HepG2 (cell line): Measurements from ENCODE around the gene CFTR. TPM values are rescaled to one million over a fixed set of nuclear protein-coding genes. Genes with fewer than 3 reads are reported as not detected.

Experiments
- ATAC-seq: fragments of 200-7000 bp; cut with Tn5 transposase; 3 replicates; pipeline ENCODE4 v1.9.1; 2020; ENCODE audit warnings: mild to moderate bottlenecking, moderate library complexity
- BruUV-seq: library from RNA; stranded (reverse); fragments of 400-500 nt; replicated peaks from 2 replicates; lab custom pipeline; 2021; lab: Mats Ljungman, UMichigan
- CTCF ChIA-PET: fragments of 300-600 bp; formaldehyde crosslinking; extraction: SDS; loops from one replicate; lab custom pipeline; 2021; ENCODE audit warnings: low total read pairs, inconsistent platforms, low intra/inter-chr PET ratio; lab: Yijun Ruan, JAX
- POLR2A ChIA-PET: fragments of 350-600 bp; sonication (Branson Sonifier 250); formaldehyde crosslinking; loops from one replicate; lab custom pipeline; 2020; ENCODE audit warnings: antibody characterized with exemption, inconsistent platforms; lab: Yijun Ruan, JAX
- DNase-seq: peaks from one replicate; pipeline ENCODE4 v3.0.0-alpha.2; 2015; ENCODE audit warnings: low spot score
- FAIRE-seq: peaks from 3 replicates; lab custom pipeline; 2011; peaks lifted over from hg19 to GRCh38; lab: Jason Lieb, UNC
- H2AFZ ChIP-seq: one replicate; pipeline ENCODE4 v1.6.1; 2011; ENCODE audit warnings: low read length, inconsistent platforms
- H3K27ac ChIP-seq: fragments of 300-600 bp; 3 replicates; pipeline ENCODE4 v1.8.0; 2011; ENCODE audit warnings: mixed run types, mild to moderate bottlenecking, mixed read lengths, low read length, inconsistent platforms; ENCODE audit not compliant: insufficient read depth; ENCODE audit errors: extremely low read length
- H3K27me3 ChIP-seq, 2 experiments: fragments of 200-600 bp in 1 of 2; 2 replicates in 1 of 2; 3 replicates in 1 of 2; pipeline versions ENCODE4 v1.6.0 to v1.8.0; 2011; ENCODE audit warnings: low read length in 2 of 2, mild to moderate bottlenecking in 2 of 2, moderate library complexity in 2 of 2, inconsistent platforms in 1 of 2; ENCODE audit not compliant: insufficient read depth in 2 of 2, control insufficient read depth in 1 of 2
- H3K36me3 ChIP-seq, 2 experiments: fragments of 200-600 bp in 1 of 2; replicated peaks in 1 of 2; 2 replicates in 1 of 2; 3 replicates in 1 of 2; pipeline versions ENCODE4 v1.5.1 to v1.8.0; 2011; ENCODE audit warnings: low read length in 2 of 2, inconsistent platforms in 1 of 2; ENCODE audit not compliant: insufficient read depth in 2 of 2, control insufficient read depth in 1 of 2
- H3K4me1 ChIP-seq: 2 replicates; pipeline ENCODE4 v1.5.1; 2012; ENCODE audit warnings: low read length, inconsistent platforms; ENCODE audit not compliant: insufficient read depth
- H3K4me2 ChIP-seq: 2 replicates; pipeline ENCODE4 v1.6.0; 2011; ENCODE audit warnings: low read depth, low read length, inconsistent platforms
- H3K4me3 ChIP-seq, 3 experiments: fragments of 200-600 bp in 1 of 3; sonication (generic), shearing (Covaris generic) in 1 of 3; replicated peaks in 1 of 3; 2 replicates each; pipeline ENCODE4 v1.5.1; 2011 to 2016; ENCODE audit warnings: low read length in 3 of 3, inconsistent platforms in 2 of 3, low read depth in 2 of 3, mild to moderate bottlenecking in 2 of 3, control low read depth in 1 of 3, mixed read lengths in 1 of 3; ENCODE audit not compliant: insufficient read depth in 1 of 3
- H3K79me2 ChIP-seq: one replicate; pipeline ENCODE4 v1.6.1; 2011; ENCODE audit warnings: low read length, inconsistent platforms; ENCODE audit not compliant: insufficient read depth
- H3K9ac ChIP-seq: 2 replicates; pipeline ENCODE4 v1.6.0; 2011; ENCODE audit warnings: mild to moderate bottlenecking, low read depth, low read length, inconsistent platforms; ENCODE audit not compliant: insufficient read depth
- H3K9me3 ChIP-seq: 2 replicates; pipeline ENCODE4 v1.5.1; 2012; ENCODE audit warnings: mild to moderate bottlenecking, low read length
- H4K20me1 ChIP-seq: 2 replicates; pipeline ENCODE4 v1.6.0; 2011; ENCODE audit warnings: inconsistent platforms, mild to moderate bottlenecking, low read length, moderate library complexity; ENCODE audit not compliant: insufficient read depth
- ATF1 ChIP-seq: IDR thresholded peaks from 2 replicates; pipeline ENCODE4 v1.6.1; 2016; ENCODE audit warnings: mild to moderate bottlenecking, control low read depth
- CEBPG ChIP-seq: IDR thresholded peaks from 2 replicates; pipeline ENCODE4 v1.6.1; 2016
- FOSL2 ChIP-seq: sonication (generic); formaldehyde crosslinking; IDR thresholded peaks from 2 replicates; pipeline ENCODE4 v1.4.0; 2020; ENCODE audit warnings: missing genetic modification reagents
- GABPA ChIP-seq, 2 experiments: IDR thresholded peaks; 2 replicates each; pipeline ENCODE4 v1.6.1; 2011 to 2016; ENCODE audit warnings: low read depth in 2 of 2, low read length in 1 of 2, missing biosample characterization in 1 of 2, missing genetic modification characterization in 1 of 2
- GLI4 ChIP-seq: sonication (generic); formaldehyde crosslinking; IDR thresholded peaks from 2 replicates; pipeline ENCODE4 v1.5.1; 2020; ENCODE audit warnings: missing genetic modification reagents, mild to moderate bottlenecking, moderate library complexity, borderline replicate concordance
- HHEX ChIP-seq: IDR thresholded peaks from 2 replicates; pipeline ENCODE4 v1.6.1; 2016; ENCODE audit warnings: control low read depth
- HIVEP1 ChIP-seq: sonication (generic); formaldehyde crosslinking; IDR thresholded peaks from 2 replicates; pipeline ENCODE4 v1.4.0; 2020; ENCODE audit warnings: mild to moderate bottlenecking, missing genetic modification reagents
- POLR2A ChIP-seq, 2 experiments: IDR thresholded peaks; 2 replicates each; pipeline ENCODE4 v1.6.1; 2011; ENCODE audit warnings: low read depth in 2 of 2, low read length in 2 of 2, mild to moderate bottlenecking in 1 of 2, moderate library complexity in 1 of 2; ENCODE audit not compliant: insufficient read depth in 1 of 2
- RFX5 ChIP-seq: IDR thresholded peaks from 2 replicates; pipeline ENCODE4 v1.6.1; 2011; ENCODE audit warnings: low read depth, low read length, improper control_type of control experiment
- SIX1 ChIP-seq: sonication (generic); formaldehyde crosslinking; IDR thresholded peaks from 2 replicates; pipeline ENCODE4 v1.4.0; 2020; ENCODE audit warnings: missing genetic modification reagents, borderline replicate concordance
- SIX4 ChIP-seq: sonication (generic); formaldehyde crosslinking; IDR thresholded peaks from 2 replicates; pipeline ENCODE4 v1.4.0; 2020; ENCODE audit warnings: missing genetic modification reagents
- SMARCC2 ChIP-seq: fragments of 450-650 bp; IDR thresholded peaks from 2 replicates; pipeline ENCODE4 v1.6.1; 2017; ENCODE audit warnings: antibody characterized with exemption, mild to moderate bottlenecking
- TBX3 ChIP-seq: fragments of 450-650 bp; IDR thresholded peaks from 2 replicates; pipeline ENCODE4 v1.6.1; 2017; ENCODE audit warnings: antibody characterized with exemption, mild to moderate bottlenecking, inconsistent platforms, borderline replicate concordance
- ZFP62 ChIP-seq: sonication (generic); formaldehyde crosslinking; IDR thresholded peaks from 2 replicates; pipeline ENCODE4 v1.4.0; 2020; ENCODE audit warnings: missing genetic modification reagents
- ZNF296 ChIP-seq: sonication (generic); formaldehyde crosslinking; conservative IDR thresholded peaks from 2 replicates; pipeline ENCODE4 v1.5.0; 2020; ENCODE audit warnings: mild to moderate bottlenecking, missing genetic modification reagents
- ZNF577 ChIP-seq: sonication (generic); formaldehyde crosslinking; IDR thresholded peaks from 2 replicates; pipeline ENCODE4 v1.4.0; 2020; ENCODE audit warnings: mild to moderate bottlenecking, low read depth, missing genetic modification reagents, borderline replicate concordance
- ZNF629 ChIP-seq: sonication (generic); formaldehyde crosslinking; conservative IDR thresholded peaks from 2 replicates; pipeline ENCODE4 v1.5.0; 2020; ENCODE audit warnings: missing genetic modification reagents
- ZNF777 ChIP-seq: sonication (generic); formaldehyde crosslinking; IDR thresholded peaks from 2 replicates; pipeline ENCODE4 v1.4.0; 2020; ENCODE audit warnings: missing genetic modification reagents
- WGBS: methylation state at CpG from one replicate; pipeline ENCODE4 v1.1.6; 2017; ENCODE audit warnings: low lambda C conversion rate; 5-methylcytosine and 5-hydroxymethylcytosine counted together
- in situ Hi-C: cut with HindIII; loops from 2 replicates; pipeline ENCODE4 v1.10.0; 2017; ENCODE audit warnings: low pct_unique_long_range_greater_than_20kb; ENCODE audit not compliant: extremely low pct_ligation_motif_present
- intact Hi-C: fragments of 100-400 bp; cut with micrococcal nuclease; formaldehyde crosslinking; loops from one replicate; pipeline ENCODE4 v1.10.0; 2022; ENCODE audit not compliant: unreplicated experiment
- polyA plus RNA-seq, 8 experiments: library from polyadenylated mRNA; depleted of rRNA in 3 of 8; stranded (reverse) in 7 of 8; unstranded in 1 of 8; fragments of >200 nt; fragmentation: Illumina TruSeq in 4 of 8; extraction: Trizol in 4 of 8; gene quantifications; 2 replicates each; pipeline versions ENCODE4 v1.2.1 to v1.2.3, GENCODE V29; 2011 to 2016; ENCODE audit warnings: low read depth in 4 of 8, missing spikeins in 1 of 8, mixed read lengths in 1 of 8; ENCODE audit not compliant: insufficient read depth in 1 of 8
- total RNA-seq, 5 experiments: library from RNA; depleted of rRNA; stranded (reverse); fragments of >200 nt; fragmentation: Illumina TruSeq; extraction: Trizol; gene quantifications; 2 replicates each; pipeline ENCODE4 v1.2.3, GENCODE V29; 2016; ENCODE audit warnings: low read depth in 1 of 5
- TF ChIP-seq, protein P1 (sequence below): sonication (generic); formaldehyde crosslinking; IDR thresholded peaks from 2 replicates; pipeline ENCODE4 v1.5.0; 2020; ENCODE audit warnings: mild to moderate bottlenecking, missing genetic modification reagents
- TF ChIP-seq, protein P2 (sequence below): sonication (generic); formaldehyde crosslinking; IDR thresholded peaks from 2 replicates; pipeline ENCODE4 v1.4.0; 2020; ENCODE audit warnings: missing genetic modification reagents

The CFTR gene
- total and polyA plus RNA-seq, 2 of the 13 experiments (the other 11 are each of a cell fraction or from before 2014, with no cell fraction given): not detected

DNA sequence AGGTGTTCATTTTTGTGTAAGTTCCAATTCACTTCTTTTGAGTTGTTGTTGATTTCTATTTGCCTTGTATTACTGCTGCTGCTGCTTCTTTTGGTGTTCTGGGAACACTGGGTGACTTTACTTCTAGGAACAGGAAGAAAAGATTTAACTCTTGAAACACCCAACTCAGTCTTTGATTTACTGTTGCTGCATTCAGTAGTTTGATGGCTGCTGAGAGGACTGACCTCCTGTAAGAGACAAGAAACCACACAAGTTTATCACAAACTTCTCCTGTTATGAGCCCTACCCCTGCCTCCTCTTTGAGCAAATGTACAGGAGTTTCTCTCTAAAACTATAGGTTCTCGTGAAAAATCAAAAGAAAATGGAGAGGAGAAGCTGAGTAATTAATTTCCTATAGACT, 231.7 kb downstream of the CFTR start:
- CTCF ChIA-PET: no interaction called here
- H4K20me1 ChIP-seq: no peaks in the 10 kb centered on the region
- H3K27ac ChIP-seq: no peak overlapping the region
- DNase-seq: no peak
- in situ Hi-C loops (loop anchor here (25.0 kb wide), 1 partner anchor 249 kb away; no protein-coding TSS in a partner anchor), intact Hi-C loops (no loop called here)
- no peaks in the 10 kb centered on the region for H3K79me2 ChIP-seq
- TF ChIP-seq SMARCC2: no peak
- no peak for TF ChIP-seq SIX1 (CRISPR knock-in tag)
- no peak for TF ChIP-seq ZFP62 (CRISPR knock-in tag)
- no peak for TF ChIP-seq GLI4
- TF ChIP-seq, protein P1, sequence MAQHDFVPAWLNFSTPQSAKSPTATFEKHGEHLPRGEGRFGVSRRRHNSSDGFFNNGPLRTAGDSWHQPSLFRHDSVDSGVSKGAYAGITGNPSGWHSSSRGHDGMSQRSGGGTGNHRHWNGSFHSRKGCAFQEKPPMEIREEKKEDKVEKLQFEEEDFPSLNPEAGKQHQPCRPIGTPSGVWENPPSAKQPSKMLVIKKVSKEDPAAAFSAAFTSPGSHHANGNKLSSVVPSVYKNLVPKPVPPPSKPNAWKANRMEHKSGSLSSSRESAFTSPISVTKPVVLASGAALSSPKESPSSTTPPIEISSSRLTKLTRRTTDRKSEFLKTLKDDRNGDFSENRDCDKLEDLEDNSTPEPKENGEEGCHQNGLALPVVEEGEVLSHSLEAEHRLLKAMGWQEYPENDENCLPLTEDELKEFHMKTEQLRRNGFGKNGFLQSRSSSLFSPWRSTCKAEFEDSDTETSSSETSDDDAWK (CRISPR knock-in tag): no peak
- no peak for TF ChIP-seq RFX5
- TF ChIP-seq HIVEP1 (CRISPR knock-in tag): no peak
- TF ChIP-seq ATF1 (CRISPR knock-in tag): no peak
- TF ChIP-seq TBX3: no peak
- no peak for TF ChIP-seq ZNF577 (CRISPR knock-in tag)
- no peak for TF ChIP-seq POLR2A (IDR thresholded peaks at IDR 0.05; ENCODE audit: insufficient read depth in 1 of 2, low read depth in 2 of 2, low read length in 2 of 2)
- TF ChIP-seq ZNF629 (CRISPR knock-in tag): no peak
- TF ChIP-seq ZNF777 (CRISPR knock-in tag): no peak
- TF ChIP-seq GABPA (IDR thresholded peaks at IDR 0.05; ENCODE audit: low read depth, low read length): no peak
- TF ChIP-seq GABPA (CRISPR knock-in tag; IDR thresholded peaks at IDR 0.05; ENCODE audit: low read depth): no peak
- no peak for TF ChIP-seq CEBPG
- TF ChIP-seq ZNF296: no peak
- TF ChIP-seq SIX4 (CRISPR knock-in tag): no peak
- TF ChIP-seq, protein P2, sequence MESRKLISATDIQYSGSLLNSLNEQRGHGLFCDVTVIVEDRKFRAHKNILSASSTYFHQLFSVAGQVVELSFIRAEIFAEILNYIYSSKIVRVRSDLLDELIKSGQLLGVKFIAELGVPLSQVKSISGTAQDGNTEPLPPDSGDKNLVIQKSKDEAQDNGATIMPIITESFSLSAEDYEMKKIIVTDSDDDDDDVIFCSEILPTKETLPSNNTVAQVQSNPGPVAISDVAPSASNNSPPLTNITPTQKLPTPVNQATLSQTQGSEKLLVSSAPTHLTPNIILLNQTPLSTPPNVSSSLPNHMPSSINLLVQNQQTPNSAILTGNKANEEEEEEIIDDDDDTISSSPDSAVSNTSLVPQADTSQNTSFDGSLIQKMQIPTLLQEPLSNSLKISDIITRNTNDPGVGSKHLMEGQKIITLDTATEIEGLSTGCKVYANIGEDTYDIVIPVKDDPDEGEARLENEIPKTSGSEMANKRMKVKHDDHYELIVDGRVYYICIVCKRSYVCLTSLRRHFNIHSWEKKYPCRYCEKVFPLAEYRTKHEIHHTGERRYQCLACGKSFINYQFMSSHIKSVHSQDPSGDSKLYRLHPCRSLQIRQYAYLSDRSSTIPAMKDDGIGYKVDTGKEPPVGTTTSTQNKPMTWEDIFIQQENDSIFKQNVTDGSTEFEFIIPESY: no peak
- TF ChIP-seq HHEX (CRISPR knock-in tag): no peak
- no peak for TF ChIP-seq FOSL2 (CRISPR knock-in tag)
- H2AFZ ChIP-seq: no peak overlapping the region
- 0% methylated on average over 1 of the region's 1 CpG for WGBS
- H3K4me2 ChIP-seq: no peak overlapping the region
- no peak for FAIRE-seq
- H3K36me3 ChIP-seq: no peaks in the 10 kb centered on the region
- no TSS peak for BruUV-seq
- no peak overlapping the region for H3K4me3 ChIP-seq
- H3K4me1 ChIP-seq: no peaks in the 10 kb centered on the region
- no peaks in the 10 kb centered on the region for H3K27me3 ChIP-seq
- H3K9me3 ChIP-seq: no peaks in the 10 kb centered on the region
- no peak for ATAC-seq
- POLR2A ChIA-PET: no interaction called here
- H3K9ac ChIP-seq: no peak overlapping the region
